Mesendoderm (in vitro differentiated cells): ENCODE data around the gene JAML.

Experiments
- DNase-seq: peaks from one replicate; pipeline ENCODE4 v3.0.0; 2013
- H2AK5ac ChIP-seq: 2 replicates; pipeline ENCODE4 v1.6.1; 2013; ENCODE audit warnings: low read length, inconsistent platforms
- H2BK120ac ChIP-seq: 2 replicates; pipeline ENCODE4 v1.6.1; 2013; ENCODE audit warnings: low read depth, mild to moderate bottlenecking, low read length, moderate library complexity, mixed read lengths
- H2BK15ac ChIP-seq: replicated peaks from 2 replicates; pipeline ENCODE4 v1.6.1; 2013; ENCODE audit warnings: low read depth, mild to moderate bottlenecking, moderate library complexity
- H2BK5ac ChIP-seq: 2 replicates; pipeline ENCODE4 v1.6.1; 2013; ENCODE audit warnings: low read length, inconsistent platforms
- H3K18ac ChIP-seq: 2 replicates; pipeline ENCODE4 v1.6.1; 2013; ENCODE audit warnings: mild to moderate bottlenecking, low read length, mixed read lengths
- H3K23ac ChIP-seq: one replicate; pipeline ENCODE4 v1.6.1; 2013; ENCODE audit warnings: low read length
- H3K27ac ChIP-seq: 2 replicates; pipeline ENCODE4 v1.5.1; 2013; ENCODE audit warnings: low read depth, mild to moderate bottlenecking, inconsistent platforms, low read length, moderate library complexity
- H3K27me3 ChIP-seq: 2 replicates; pipeline ENCODE4 v1.6.1; 2013; ENCODE audit warnings: low read length, control low read depth, mild to moderate bottlenecking, inconsistent platforms; ENCODE audit not compliant: insufficient read depth, poor library complexity
- H3K36me3 ChIP-seq: 2 replicates; pipeline ENCODE4 v1.6.1; 2013; ENCODE audit warnings: low read length, inconsistent platforms; ENCODE audit not compliant: control insufficient read depth, insufficient read depth
- H3K4ac ChIP-seq: one replicate; pipeline ENCODE4 v1.6.1; 2013; ENCODE audit warnings: low read depth, mild to moderate bottlenecking, low read length, moderate library complexity
- H3K4me1 ChIP-seq: 2 replicates; pipeline ENCODE4 v1.6.1; 2013; ENCODE audit warnings: low read depth, low read length, inconsistent platforms; ENCODE audit not compliant: control insufficient read depth
- H3K4me2 ChIP-seq: 2 replicates; pipeline ENCODE4 v1.6.1; 2013; ENCODE audit warnings: low read length
- H3K4me3 ChIP-seq: 2 replicates; pipeline ENCODE4 v1.5.1; 2013; ENCODE audit warnings: mild to moderate bottlenecking, low read length
- H3K56ac ChIP-seq: one replicate; pipeline ENCODE4 v1.6.1; 2013; ENCODE audit warnings: low read length
- H3K79me1 ChIP-seq: 2 replicates; pipeline ENCODE4 v1.6.1; 2013; ENCODE audit warnings: low read length, inconsistent platforms
- H3K79me2 ChIP-seq: 2 replicates; pipeline ENCODE4 v1.6.1; 2013; ENCODE audit warnings: mild to moderate bottlenecking, low read length; ENCODE audit not compliant: control insufficient read depth, insufficient read depth
- H3K9ac ChIP-seq: 2 replicates; pipeline ENCODE4 v1.6.1; 2013; ENCODE audit warnings: low read length, inconsistent platforms
- H4K5ac ChIP-seq: one replicate; pipeline ENCODE4 v1.6.1; 2013; ENCODE audit warnings: low read length
- H4K8ac ChIP-seq: one replicate; pipeline ENCODE4 v1.6.1; 2013; ENCODE audit warnings: low read depth, mild to moderate bottlenecking, control low read depth, low read length, moderate library complexity
- WGBS: extraction: QIAGEN DNeasy Blood & Tissue Kit; methylation state at CpG from one replicate; pipeline ENCODE4 v1.1.7; 2013; ENCODE audit warnings: low lambda C conversion rate, missing lambda C conversion rate; ENCODE audit not compliant: insufficient coverage; ENCODE audit errors: extremely low coverage; 5-methylcytosine and 5-hydroxymethylcytosine counted together

Gene JAML

DNA sequence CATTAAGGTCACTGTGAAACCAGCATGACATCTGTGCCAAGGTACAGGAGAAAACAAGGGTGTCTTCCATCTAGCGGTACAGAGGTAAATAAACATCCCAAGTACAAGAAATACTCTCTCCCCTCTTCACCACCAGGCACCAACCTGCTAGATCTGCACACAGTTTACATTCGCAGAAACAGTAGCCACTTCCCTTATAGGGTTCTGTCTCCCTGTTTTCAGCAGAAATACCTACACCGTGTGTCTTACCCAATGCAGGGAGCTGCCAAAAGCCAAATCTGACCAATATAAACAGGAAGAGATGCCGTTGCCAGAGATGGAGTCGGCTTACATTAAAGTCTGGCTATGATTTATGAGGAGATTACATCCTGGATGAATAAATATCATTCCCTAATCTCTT is 73.4 kb downstream of the JAML start:
- H3K79me2 ChIP-seq: no peaks in the 10 kb centered on the region
- H4K5ac ChIP-seq: no peak overlapping the region
- no peaks in the 10 kb centered on the region for H3K79me1 ChIP-seq
- no peak overlapping the region for H2BK120ac ChIP-seq
- DNase-seq: no peak
- no peak overlapping the region for H3K4me2 ChIP-seq
- no peak overlapping the region for H3K27ac ChIP-seq
- H4K8ac ChIP-seq: no peak overlapping the region
- H3K27me3 ChIP-seq: peaks cover 45% of the 10 kb centered on the region
- no peak overlapping the region for H3K4ac ChIP-seq
- no peak overlapping the region for H2AK5ac ChIP-seq
- H3K56ac ChIP-seq: no peak overlapping the region
- no peaks in the 10 kb centered on the region for H3K36me3 ChIP-seq
- no peak overlapping the region for H2BK15ac ChIP-seq
- no CpG with 5 or more reads among the region's 5 CpGs for WGBS
- H3K9ac ChIP-seq: no peak overlapping the region
- peaks cover 6% of the 10 kb centered on the region for H3K4me1 ChIP-seq
- no peak overlapping the region for H2BK5ac ChIP-seq
- H3K23ac ChIP-seq: no peak overlapping the region
- H3K4me3 ChIP-seq: no peak overlapping the region
- no peak overlapping the region for H3K18ac ChIP-seq

DNA sequence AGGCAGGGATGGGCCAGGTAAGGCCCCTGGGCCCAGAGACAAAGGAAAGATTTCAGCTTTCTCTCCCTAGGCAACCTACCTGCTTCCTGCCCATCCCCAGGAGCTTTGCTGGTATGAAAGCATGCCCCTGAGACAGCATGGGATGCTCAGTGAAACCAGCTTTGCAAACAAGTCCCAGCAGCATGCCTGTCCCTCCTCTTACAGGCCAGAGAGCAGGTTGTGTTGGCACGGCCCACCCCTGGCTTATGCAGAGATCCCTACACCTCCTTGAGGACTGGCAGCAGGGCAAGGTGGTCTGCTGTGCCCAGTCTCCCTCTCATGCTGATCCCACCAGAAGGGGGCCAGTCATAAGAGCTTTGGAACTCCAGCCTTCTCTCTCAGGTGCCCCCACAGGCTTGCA is 75.3 kb downstream of the JAML start:
- Histone ChIP-seq H2BK5ac (no peak overlapping the region), H3K27ac (no peak overlapping the region), H3K79me2 (no peaks in the 10 kb centered on the region), H3K36me3 (no peaks in the 10 kb centered on the region), H3K4me3 (no peak overlapping the region), H3K23ac (no peak overlapping the region), H3K56ac (no peak overlapping the region), H3K4me2 (no peak overlapping the region), H2BK15ac (no peak overlapping the region), H2BK120ac (no peak overlapping the region), H3K4me1 (no peaks in the 10 kb centered on the region), H3K4ac (no peak overlapping the region), H4K5ac (no peak overlapping the region), H4K8ac (no peak overlapping the region), H3K18ac (no peak overlapping the region), H3K9ac (no peak overlapping the region), H2AK5ac (no peak overlapping the region), H3K27me3 (peaks cover 27% of the 10 kb centered on the region), H3K79me1 (no peaks in the 10 kb centered on the region)
- no peak for DNase-seq
- WGBS: no CpG with 5 or more reads among the region's 1 CpG

DNA sequence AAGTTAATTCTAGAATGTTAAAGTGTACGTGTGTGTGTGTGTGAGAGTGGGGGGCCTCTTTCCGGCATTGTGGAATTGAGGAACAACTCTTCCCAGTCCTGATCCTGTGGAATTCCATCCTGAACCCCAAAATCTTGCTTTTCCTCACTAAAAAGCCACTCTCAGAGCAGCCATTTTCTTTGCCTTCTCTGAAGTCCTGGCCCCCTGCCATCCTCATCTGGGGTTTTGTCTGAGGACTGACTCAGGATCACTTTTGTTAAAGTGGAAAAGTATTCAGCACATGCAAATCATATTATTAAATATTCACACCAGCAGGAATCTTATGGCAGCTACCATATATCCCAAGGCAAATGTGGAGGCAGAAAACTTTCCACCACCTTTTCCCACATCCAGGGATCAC is 76.0 kb downstream of the JAML start:
- no peak overlapping the region for H3K9ac ChIP-seq
- no peak overlapping the region for H2BK5ac ChIP-seq
- no peaks in the 10 kb centered on the region for H3K36me3 ChIP-seq
- no peak for DNase-seq
- H3K18ac ChIP-seq: no peak overlapping the region
- H3K79me1 ChIP-seq: no peaks in the 10 kb centered on the region
- no peaks in the 10 kb centered on the region for H3K4me1 ChIP-seq
- WGBS: no CpG with 5 or more reads among the region's 2 CpGs
- H2BK15ac ChIP-seq: no peak overlapping the region
- no peak overlapping the region for H3K56ac ChIP-seq
- no peak overlapping the region for H2BK120ac ChIP-seq
- no peak overlapping the region for H2AK5ac ChIP-seq
- H3K79me2 ChIP-seq: no peaks in the 10 kb centered on the region
- H3K27me3 ChIP-seq: peaks cover 21% of the 10 kb centered on the region
- no peak overlapping the region for H3K23ac ChIP-seq
- no peak overlapping the region for H3K4me2 ChIP-seq
- H4K8ac ChIP-seq: no peak overlapping the region
- H4K5ac ChIP-seq: no peak overlapping the region
- no peak overlapping the region for H3K4me3 ChIP-seq
- no peak overlapping the region for H3K4ac ChIP-seq
- H3K27ac ChIP-seq: no peak overlapping the region

DNA sequence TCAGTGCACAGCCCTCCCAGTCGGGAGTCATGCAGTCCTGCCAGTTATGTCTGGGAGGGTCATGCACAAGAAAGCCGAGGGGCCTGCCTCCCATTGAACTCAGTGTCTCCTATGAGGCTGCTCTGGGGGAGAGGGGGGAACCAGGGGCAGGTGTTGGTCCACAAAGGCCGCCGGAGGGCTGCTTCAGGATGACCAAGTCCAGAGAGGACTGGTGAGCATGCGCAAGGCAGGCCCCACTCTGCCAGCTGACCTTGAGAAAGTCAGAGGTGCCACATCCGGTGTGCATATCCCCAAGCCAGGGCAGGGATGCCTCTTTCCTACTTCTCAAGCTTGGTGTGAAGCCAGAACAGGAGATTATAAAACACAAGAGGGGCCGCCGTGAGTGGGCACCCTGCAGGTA is 76.6 kb downstream of the JAML start:
- H3K4me2 ChIP-seq: no peak overlapping the region
- no peak overlapping the region for H3K4ac ChIP-seq
- no peak overlapping the region for H2BK5ac ChIP-seq
- no peak overlapping the region for H3K27ac ChIP-seq
- no peak overlapping the region for H3K4me3 ChIP-seq
- H2BK120ac ChIP-seq: no peak overlapping the region
- H3K4me1 ChIP-seq: no peaks in the 10 kb centered on the region
- H3K36me3 ChIP-seq: no peaks in the 10 kb centered on the region
- H3K23ac ChIP-seq: no peak overlapping the region
- H2AK5ac ChIP-seq: no peak overlapping the region
- H3K27me3 ChIP-seq: peaks cover 16% of the 10 kb centered on the region
- DNase-seq: no peak
- no peak overlapping the region for H3K18ac ChIP-seq
- no peak overlapping the region for H2BK15ac ChIP-seq
- no peak overlapping the region for H3K56ac ChIP-seq
- H4K5ac ChIP-seq: no peak overlapping the region
- WGBS: no CpG with 5 or more reads among the region's 8 CpGs
- H3K79me2 ChIP-seq: no peaks in the 10 kb centered on the region
- no peaks in the 10 kb centered on the region for H3K79me1 ChIP-seq
- H3K9ac ChIP-seq: no peak overlapping the region
- no peak overlapping the region for H4K8ac ChIP-seq

DNA sequence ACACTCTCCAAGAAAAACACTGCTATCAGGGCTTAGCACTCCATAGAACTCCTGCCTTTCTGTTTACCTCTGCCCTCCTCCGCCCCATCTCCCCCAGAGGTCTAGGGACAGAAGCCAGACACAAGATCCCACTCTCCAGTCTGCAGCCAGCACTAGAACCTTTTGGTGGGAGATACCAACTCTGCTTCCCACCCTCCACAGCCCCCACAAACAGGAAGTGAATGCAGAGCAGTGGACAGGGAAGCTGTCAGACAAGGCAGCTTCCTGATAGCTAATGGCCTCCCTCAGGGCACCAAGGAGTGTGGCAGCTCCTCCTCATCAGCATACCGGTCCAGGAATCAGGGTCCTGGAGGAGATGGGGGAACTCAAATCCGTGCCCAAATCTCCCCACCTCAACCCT is 77.3 kb downstream of the JAML start:
- Histone ChIP-seq H2BK15ac (no peak overlapping the region), H3K27ac (no peak overlapping the region), H3K9ac (no peak overlapping the region), H3K36me3 (no peaks in the 10 kb centered on the region), H2BK5ac (no peak overlapping the region), H4K5ac (no peak overlapping the region), H3K27me3 (peaks cover 13% of the 10 kb centered on the region), H4K8ac (no peak overlapping the region), H3K79me2 (no peaks in the 10 kb centered on the region), H2BK120ac (no peak overlapping the region), H3K79me1 (no peaks in the 10 kb centered on the region), H3K23ac (no peak overlapping the region), H3K4ac (no peak overlapping the region), H3K4me1 (no peaks in the 10 kb centered on the region), H3K4me2 (no peak overlapping the region), H3K4me3 (no peak overlapping the region), H2AK5ac (no peak overlapping the region), H3K18ac (no peak overlapping the region), H3K56ac (peak overlapping the region; percentile 28)
- no CpG with 5 or more reads among the region's 3 CpGs for WGBS
- peak; percentile 82 for DNase-seq

DNA sequence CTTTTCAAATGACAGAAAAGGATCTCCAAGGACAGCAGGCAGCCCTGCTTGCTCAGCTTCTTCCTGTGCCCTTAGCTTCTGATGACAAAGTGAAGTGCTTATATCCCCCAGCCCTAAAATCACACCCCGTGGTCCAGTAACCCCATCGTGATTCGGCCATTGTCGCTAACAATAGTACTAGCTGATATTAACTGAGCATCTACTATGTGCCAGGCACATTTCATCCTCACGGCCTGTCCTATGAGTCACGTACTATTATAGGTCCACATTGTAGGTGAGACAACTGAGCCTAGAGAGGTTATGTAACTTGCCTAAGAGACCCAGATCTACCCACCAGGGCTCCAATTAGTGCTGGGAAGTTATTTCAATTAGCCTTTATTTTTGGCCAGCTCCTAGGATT is 78.3 kb downstream of the JAML start:
- Histone ChIP-seq H3K4me3 (no peak overlapping the region), H3K36me3 (no peaks in the 10 kb centered on the region), H3K79me2 (no peaks in the 10 kb centered on the region), H3K18ac (no peak overlapping the region), H2BK15ac (no peak overlapping the region), H2BK5ac (no peak overlapping the region), H2BK120ac (no peak overlapping the region), H3K4me2 (peak overlapping the region; percentile 8), H3K4me1 (no peaks in the 10 kb centered on the region), H2AK5ac (no peak overlapping the region), H3K4ac (no peak overlapping the region), H3K79me1 (no peaks in the 10 kb centered on the region), H4K5ac (no peak overlapping the region), H3K56ac (no peak overlapping the region), H3K9ac (no peak overlapping the region), H3K27me3 (peaks cover 7% of the 10 kb centered on the region), H3K27ac (no peak overlapping the region), H4K8ac (no peak overlapping the region), H3K23ac (no peak overlapping the region)
- no peak for DNase-seq
- WGBS: no CpG with 5 or more reads among the region's 6 CpGs
